Retinal pigment epithelial cell (primary cell): ENCODE results near the gene TMEM232.

Experiments
- DNase-seq: peaks from one replicate; pipeline ENCODE4 v3.0.0-alpha.2; 2010; ENCODE audit warnings: low read depth
- H3K4me3 ChIP-seq: 2 replicates; pipeline ENCODE4 v1.5.1; 2011; ENCODE audit warnings: mild to moderate bottlenecking, low read length, control low read depth, moderate library complexity
- TF ChIP-seq, protein P1 (sequence below): conservative IDR thresholded peaks from 2 replicates; pipeline ENCODE4 v1.5.1; 2011; ENCODE audit warnings: low read depth, low read length, control low read depth, inconsistent platforms

Gene TMEM232

DNA sequence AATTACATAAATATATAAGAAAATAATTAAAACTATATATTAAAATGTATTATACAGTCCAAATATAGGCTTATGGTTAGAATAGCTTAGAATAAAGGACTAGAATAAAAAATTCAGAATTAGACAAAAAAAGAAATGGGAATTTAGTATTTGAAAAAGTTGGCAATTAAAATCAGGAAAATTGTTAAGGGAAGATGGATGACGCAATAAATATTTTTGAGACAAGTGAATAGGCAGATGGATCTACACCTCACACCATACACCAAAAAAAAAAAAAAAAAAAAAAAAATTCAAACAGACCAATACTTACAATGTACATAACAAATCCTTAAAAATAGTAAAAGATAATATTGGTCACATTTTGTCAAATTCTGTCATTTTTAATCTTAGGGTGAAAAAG is 200.7 kb downstream of the TMEM232 start:
- TF ChIP-seq, protein P1, sequence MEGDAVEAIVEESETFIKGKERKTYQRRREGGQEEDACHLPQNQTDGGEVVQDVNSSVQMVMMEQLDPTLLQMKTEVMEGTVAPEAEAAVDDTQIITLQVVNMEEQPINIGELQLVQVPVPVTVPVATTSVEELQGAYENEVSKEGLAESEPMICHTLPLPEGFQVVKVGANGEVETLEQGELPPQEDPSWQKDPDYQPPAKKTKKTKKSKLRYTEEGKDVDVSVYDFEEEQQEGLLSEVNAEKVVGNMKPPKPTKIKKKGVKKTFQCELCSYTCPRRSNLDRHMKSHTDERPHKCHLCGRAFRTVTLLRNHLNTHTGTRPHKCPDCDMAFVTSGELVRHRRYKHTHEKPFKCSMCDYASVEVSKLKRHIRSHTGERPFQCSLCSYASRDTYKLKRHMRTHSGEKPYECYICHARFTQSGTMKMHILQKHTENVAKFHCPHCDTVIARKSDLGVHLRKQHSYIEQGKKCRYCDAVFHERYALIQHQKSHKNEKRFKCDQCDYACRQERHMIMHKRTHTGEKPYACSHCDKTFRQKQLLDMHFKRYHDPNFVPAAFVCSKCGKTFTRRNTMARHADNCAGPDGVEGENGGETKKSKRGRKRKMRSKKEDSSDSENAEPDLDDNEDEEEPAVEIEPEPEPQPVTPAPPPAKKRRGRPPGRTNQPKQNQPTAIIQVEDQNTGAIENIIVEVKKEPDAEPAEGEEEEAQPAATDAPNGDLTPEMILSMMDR = no peak
- no peak overlapping the region for H3K4me3 ChIP-seq
- DNase-seq = no peak

DNA sequence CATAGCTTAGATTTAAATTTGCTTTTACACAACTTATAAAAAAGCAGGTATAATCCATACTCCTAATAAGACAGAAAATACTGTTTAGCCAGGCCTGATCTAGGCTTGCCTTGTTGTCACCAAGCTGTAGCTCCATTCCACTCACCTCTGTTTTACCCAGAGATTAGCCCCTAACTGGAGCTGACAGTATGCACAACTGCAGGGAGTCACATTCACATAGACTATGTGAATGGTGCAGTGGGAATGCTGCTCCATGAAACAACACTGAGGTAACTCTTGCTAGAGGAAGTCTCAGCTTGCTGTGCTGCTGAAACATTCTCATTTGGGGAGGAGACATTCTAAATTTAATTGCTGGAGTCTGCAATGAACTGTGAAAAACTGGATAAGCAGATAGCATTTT is 209.1 kb downstream of the TMEM232 start:
- peak; percentile 29 for DNase-seq
- H3K4me3 ChIP-seq = no peak overlapping the region
- TF ChIP-seq, protein P1 = no peak

DNA sequence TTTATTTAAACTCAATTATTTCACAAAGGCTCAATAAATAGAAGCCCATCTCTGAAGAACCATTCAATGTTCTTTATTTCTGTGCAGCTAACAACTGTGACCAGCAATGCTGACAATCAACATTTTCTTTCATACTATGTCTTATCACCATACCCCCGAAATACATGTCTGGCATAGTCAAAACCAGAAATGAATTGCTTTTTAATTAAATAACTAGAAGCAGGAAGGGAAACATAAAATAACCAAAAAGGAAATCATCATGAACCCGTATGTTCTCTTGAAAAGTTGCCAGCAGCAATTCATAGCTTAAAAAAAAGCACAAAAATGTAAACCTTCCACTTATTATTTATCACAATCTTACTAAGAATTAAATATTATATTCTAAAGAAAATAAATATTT is 212.4 kb downstream of the TMEM232 start:
- DNase-seq = no peak

DNA sequence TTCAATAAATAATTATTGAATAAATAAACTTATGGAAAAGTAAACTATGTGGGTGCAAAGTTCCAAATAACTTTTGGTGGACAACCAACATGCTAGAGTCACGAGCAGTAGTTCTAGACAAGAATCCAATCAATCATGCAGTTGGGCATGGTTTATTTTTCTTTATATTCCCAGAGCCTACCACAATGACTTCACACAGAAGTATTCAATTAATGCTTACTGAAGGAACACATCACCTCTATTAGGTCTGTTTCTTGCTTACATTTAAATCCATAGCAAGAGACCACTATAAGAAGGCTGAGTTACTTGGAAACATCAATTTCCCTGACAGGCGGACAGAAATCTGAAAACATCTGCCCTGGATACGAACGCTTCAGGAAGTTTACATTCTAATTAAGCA is 214.2 kb downstream of the TMEM232 start:
- no peak for DNase-seq
- TF ChIP-seq, protein P1 = no peak
- H3K4me3 ChIP-seq = no peak overlapping the region

More for the DNA sequence above, 212.4 kb downstream of the TMEM232 start:
- no peak overlapping the region for H3K4me3 ChIP-seq
- TF ChIP-seq, protein P1 = no peak

DNA sequence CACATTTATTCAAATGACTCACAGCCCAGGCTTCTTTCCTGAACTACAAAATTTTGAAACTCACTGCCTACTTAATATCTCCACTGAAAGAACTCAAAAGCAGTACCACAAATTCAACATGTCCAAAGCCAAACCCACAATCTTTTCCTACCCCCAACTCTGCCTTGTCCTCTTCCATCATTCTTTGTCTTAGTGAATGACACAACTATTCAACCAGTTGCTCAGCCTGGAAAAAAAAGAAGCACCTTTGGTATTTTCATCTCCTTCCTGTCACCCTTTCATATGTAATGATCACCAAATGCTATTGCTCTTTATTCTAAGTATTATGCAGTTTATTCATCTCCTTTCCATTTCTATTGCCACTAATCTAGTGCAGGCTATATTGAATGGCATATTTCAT is 216.3 kb downstream of the TMEM232 start:
- no peak for DNase-seq
- H3K4me3 ChIP-seq = no peak overlapping the region
- TF ChIP-seq, protein P1 = no peak

DNA sequence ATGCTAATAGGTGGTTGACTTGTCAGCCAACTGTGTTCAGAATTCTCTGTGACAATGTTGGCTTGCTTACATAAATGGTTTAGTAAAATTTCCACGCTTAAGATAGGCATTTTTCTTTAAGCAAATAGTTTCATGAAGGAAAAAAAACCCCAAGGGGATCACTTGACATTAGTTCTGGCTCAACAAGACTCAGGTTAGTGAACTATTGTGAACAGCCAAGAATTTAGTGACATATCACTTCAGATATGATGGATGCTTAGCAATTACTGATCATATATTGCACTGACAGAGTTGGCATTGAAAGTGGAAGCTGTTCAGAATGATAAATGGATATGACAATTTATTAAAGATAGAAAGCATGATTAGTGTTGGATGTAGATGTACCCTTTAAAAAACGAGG is 218.5 kb downstream of the TMEM232 start:
- H3K4me3 ChIP-seq = no peak overlapping the region
- no peak for DNase-seq
- TF ChIP-seq, protein P1 = no peak

DNA sequence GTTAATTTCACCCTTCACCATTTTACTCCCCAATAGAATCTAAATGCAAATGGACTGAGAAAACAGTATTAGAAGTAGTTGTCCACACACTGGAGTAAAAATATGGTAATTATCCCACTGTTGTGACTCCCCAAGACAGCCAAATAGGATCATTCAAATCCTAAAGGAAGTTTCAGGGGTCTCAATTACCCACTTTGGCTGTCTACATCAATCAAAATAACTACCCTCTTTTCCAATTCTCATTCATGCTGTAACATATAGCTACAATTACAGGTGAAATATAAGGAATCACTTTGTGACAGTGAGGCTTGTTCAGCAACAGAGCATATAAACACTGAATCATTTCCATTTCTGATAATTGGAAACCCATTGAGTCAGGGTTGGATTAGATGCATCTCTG is 220.1 kb downstream of the TMEM232 start:
- TF ChIP-seq, protein P1 = no peak
- no peak for DNase-seq
- H3K4me3 ChIP-seq = no peak overlapping the region
